ENCODE data around the gene COL4A6. TPM values are rescaled to one million over a fixed set of nuclear protein-coding genes. Genes with fewer than 3 reads are reported as not detected.
A peak's percentile ranks its signal among the peaks of the same experiment; 100 is the strongest.

COL4A6 gene
- total and polyA plus RNA-seq, 4 donors, result under 0.01 to 0.09 (median 0.07) TPM; not detected in 1

- 9% methylated on average over 20 of the region's 20 CpGs for WGBS
- peak overlapping the region in 1 of 3 donors; percentile 11 for H3K4me3 ChIP-seq (ENCODE audit: low read depth in 1 of 3, low read length in 3 of 3)
- DNase-seq (ENCODE audit: low spot score), result no peak
- no peak overlapping the region for H3K9ac ChIP-seq (ENCODE audit: low read depth in 1 of 2, low read length in 2 of 2)
- peaks cover 0 to 20% (median 0%) of the 10 kb centered on the region in 4 donors for H3K27me3 ChIP-seq (ENCODE audit: control insufficient read depth in 4 of 4, insufficient read depth in 4 of 4, low read length in 3 of 4)
- peaks cover 0 to 5% (median 2%) of the 10 kb centered on the region in 4 donors for H3K4me1 ChIP-seq (ENCODE audit: control insufficient read depth in 4 of 4, insufficient read depth in 4 of 4, low read length in 3 of 4)
- no peaks in the 10 kb centered on the region for H3K9me3 ChIP-seq (ENCODE audit: control insufficient read depth in 4 of 4, low read length in 3 of 4)
- H3K27ac ChIP-seq (ENCODE audit: low read depth in 1 of 2, low read length in 2 of 2), result no peak overlapping the region
- H3K36me3 ChIP-seq (ENCODE audit: control insufficient read depth in 4 of 4, insufficient read depth in 3 of 4, low read depth in 1 of 4, low read length in 3 of 4), result no peaks in the 10 kb centered on the region
- no peak for TF ChIP-seq GABPA (IDR thresholded peaks at IDR 0.05 in 1 of 2, conservative IDR thresholded peaks at IDR 0.05 in 1 of 2)
- no peak for TF ChIP-seq ATF3 (IDR thresholded peaks at IDR 0.05)
- no peak for TF ChIP-seq ZBTB33 (IDR thresholded peaks at IDR 0.05)
- no peak for TF ChIP-seq FOXA2 (IDR thresholded peaks at IDR 0.05)
- TF ChIP-seq REST (IDR thresholded peaks at IDR 0.05), result no peak
- TF ChIP-seq EGR1 (IDR thresholded peaks at IDR 0.05; ENCODE audit: low read depth in 2 of 2), result no peak
- no peak for TF ChIP-seq YY1 (IDR thresholded peaks at IDR 0.05)
- TF ChIP-seq TAF1 (conservative IDR thresholded peaks at IDR 0.05), result no peak
- no peak for TF ChIP-seq MAX (IDR thresholded peaks at IDR 0.05)
- TF ChIP-seq SP1 (IDR thresholded peaks at IDR 0.05), result no peak
- no peak for TF ChIP-seq HNF4G (IDR thresholded peaks at IDR 0.05)
- TF ChIP-seq NR2F2 (IDR thresholded peaks at IDR 0.05), result no peak
- no peak for TF ChIP-seq RXRA (IDR thresholded peaks at IDR 0.05)
- TF ChIP-seq FOXA1 (IDR thresholded peaks at IDR 0.05), result no peak
Measured at GRCh38 chrX:108437349-108438109, 693 bp downstream of the COL4A6 start.

- 78% methylated on average over 5 of the region's 5 CpGs for WGBS
- H3K9me3 ChIP-seq (ENCODE audit: control insufficient read depth in 4 of 4, low read length in 3 of 4), result no peaks in the 10 kb centered on the region
- H3K4me3 ChIP-seq (ENCODE audit: low read depth in 1 of 3, low read length in 3 of 3), result no peak overlapping the region
- TF ChIP-seq RAD21 (IDR thresholded peaks at IDR 0.05) (no peak), FOXA1 (IDR thresholded peaks at IDR 0.05) (no peak), FOXA2 (IDR thresholded peaks at IDR 0.05) (no peak), NR2F2 (IDR thresholded peaks at IDR 0.05) (no peak)
- no peak overlapping the region for H3K9ac ChIP-seq (ENCODE audit: low read depth in 1 of 2, low read length in 2 of 2)
- no peaks in the 10 kb centered on the region for H3K36me3 ChIP-seq (ENCODE audit: control insufficient read depth in 4 of 4, insufficient read depth in 3 of 4, low read depth in 1 of 4, low read length in 3 of 4)
- H3K27me3 ChIP-seq (ENCODE audit: control insufficient read depth in 4 of 4, insufficient read depth in 4 of 4, low read length in 3 of 4), result peaks cover 0 to 20% (median 0%) of the 10 kb centered on the region in 4 donors
- no peak for DNase-seq (ENCODE audit: low spot score)
- no peak overlapping the region for H3K27ac ChIP-seq (ENCODE audit: low read depth in 1 of 2, low read length in 2 of 2)
- peaks cover 0 to 5% (median 2%) of the 10 kb centered on the region in 4 donors for H3K4me1 ChIP-seq (ENCODE audit: control insufficient read depth in 4 of 4, insufficient read depth in 4 of 4, low read length in 3 of 4)
Measured at GRCh38 chrX:108435261-108435660, 3.0 kb downstream of the COL4A6 start.
